GM19467 (cell line): ENCODE measurements around the gene FAT1.
"Not testable (repeated sequence)": the region's sequence is repeated elsewhere in the genome, so short reads cannot be mapped to it uniquely, and the experiment has no call there.

Source experiments
- ATAC-seq: cut with Tn5 transposase; IDR thresholded peaks from one replicate; pipeline ENCODE4 v1.9.1; 2021; ENCODE audit warnings: mild to moderate bottlenecking, moderate library complexity; ENCODE audit not compliant: unreplicated experiment

Gene FAT1, protein sequence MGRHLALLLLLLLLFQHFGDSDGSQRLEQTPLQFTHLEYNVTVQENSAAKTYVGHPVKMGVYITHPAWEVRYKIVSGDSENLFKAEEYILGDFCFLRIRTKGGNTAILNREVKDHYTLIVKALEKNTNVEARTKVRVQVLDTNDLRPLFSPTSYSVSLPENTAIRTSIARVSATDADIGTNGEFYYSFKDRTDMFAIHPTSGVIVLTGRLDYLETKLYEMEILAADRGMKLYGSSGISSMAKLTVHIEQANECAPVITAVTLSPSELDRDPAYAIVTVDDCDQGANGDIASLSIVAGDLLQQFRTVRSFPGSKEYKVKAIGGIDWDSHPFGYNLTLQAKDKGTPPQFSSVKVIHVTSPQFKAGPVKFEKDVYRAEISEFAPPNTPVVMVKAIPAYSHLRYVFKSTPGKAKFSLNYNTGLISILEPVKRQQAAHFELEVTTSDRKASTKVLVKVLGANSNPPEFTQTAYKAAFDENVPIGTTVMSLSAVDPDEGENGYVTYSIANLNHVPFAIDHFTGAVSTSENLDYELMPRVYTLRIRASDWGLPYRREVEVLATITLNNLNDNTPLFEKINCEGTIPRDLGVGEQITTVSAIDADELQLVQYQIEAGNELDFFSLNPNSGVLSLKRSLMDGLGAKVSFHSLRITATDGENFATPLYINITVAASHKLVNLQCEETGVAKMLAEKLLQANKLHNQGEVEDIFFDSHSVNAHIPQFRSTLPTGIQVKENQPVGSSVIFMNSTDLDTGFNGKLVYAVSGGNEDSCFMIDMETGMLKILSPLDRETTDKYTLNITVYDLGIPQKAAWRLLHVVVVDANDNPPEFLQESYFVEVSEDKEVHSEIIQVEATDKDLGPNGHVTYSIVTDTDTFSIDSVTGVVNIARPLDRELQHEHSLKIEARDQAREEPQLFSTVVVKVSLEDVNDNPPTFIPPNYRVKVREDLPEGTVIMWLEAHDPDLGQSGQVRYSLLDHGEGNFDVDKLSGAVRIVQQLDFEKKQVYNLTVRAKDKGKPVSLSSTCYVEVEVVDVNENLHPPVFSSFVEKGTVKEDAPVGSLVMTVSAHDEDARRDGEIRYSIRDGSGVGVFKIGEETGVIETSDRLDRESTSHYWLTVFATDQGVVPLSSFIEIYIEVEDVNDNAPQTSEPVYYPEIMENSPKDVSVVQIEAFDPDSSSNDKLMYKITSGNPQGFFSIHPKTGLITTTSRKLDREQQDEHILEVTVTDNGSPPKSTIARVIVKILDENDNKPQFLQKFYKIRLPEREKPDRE (N-terminal part only)

GRCh38 chr4:186723292-186724057 is at the start of gene FAT1:
FAT1 (minus strand) TSS chr4:186723856; CDS start chr4:186709827, 14,029 bp downstream.
- no peak for ATAC-seq

DNA sequence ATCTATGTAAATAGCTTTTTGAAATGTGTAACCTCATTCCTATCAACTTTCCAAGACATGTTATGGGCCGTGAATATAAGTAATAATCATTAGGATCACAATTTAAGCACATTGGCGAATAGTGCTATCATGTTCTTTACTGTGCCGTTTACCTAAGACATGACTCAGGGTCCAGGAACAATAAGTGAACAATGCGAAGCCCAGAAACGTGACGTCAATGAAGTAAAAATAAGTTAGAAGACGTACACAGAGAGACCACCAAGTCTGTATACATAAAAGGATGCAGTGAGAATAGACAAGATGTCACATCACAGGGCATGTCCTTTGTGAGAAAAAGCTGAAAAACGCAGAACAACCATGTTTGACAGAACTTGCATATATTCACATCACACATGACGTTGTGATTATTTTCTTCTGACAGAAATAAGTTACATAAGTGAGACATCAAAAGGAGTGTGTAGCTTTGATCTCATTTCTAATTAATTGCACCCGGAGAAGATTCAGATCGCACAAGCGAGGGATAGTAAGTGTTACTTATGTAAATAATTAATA is 49.4 kb upstream of the FAT1 start:
- ATAC-seq = no peak

GRCh38 chr4:186771624-186772023 is 48.0 kb upstream of the FAT1 start:
- no peak for ATAC-seq

- ATAC-seq = no peak
These were observed 47.0 kb upstream of the FAT1 start for GRCh38 chr4:186770481-186771175.

DNA sequence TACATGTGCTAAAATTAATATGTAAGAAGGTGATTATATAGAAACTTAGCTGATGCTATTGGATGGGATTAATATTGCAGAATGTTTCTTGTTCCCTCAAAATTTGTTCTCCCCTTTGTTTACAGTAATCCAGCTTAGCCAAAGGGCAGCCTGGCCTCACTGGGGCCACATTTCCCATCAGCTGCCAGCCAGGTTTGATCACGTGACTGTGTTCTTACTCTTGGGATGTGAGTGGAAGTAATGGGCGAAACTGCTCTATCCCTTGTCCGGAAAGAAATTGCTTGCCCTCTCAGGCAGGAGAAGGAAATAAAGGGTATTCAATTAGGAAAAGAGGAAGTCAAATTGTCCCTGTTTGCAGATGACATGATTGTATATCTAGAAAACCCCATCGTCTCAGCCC is 44.1 kb upstream of the FAT1 start:
- no peak for ATAC-seq

DNA sequence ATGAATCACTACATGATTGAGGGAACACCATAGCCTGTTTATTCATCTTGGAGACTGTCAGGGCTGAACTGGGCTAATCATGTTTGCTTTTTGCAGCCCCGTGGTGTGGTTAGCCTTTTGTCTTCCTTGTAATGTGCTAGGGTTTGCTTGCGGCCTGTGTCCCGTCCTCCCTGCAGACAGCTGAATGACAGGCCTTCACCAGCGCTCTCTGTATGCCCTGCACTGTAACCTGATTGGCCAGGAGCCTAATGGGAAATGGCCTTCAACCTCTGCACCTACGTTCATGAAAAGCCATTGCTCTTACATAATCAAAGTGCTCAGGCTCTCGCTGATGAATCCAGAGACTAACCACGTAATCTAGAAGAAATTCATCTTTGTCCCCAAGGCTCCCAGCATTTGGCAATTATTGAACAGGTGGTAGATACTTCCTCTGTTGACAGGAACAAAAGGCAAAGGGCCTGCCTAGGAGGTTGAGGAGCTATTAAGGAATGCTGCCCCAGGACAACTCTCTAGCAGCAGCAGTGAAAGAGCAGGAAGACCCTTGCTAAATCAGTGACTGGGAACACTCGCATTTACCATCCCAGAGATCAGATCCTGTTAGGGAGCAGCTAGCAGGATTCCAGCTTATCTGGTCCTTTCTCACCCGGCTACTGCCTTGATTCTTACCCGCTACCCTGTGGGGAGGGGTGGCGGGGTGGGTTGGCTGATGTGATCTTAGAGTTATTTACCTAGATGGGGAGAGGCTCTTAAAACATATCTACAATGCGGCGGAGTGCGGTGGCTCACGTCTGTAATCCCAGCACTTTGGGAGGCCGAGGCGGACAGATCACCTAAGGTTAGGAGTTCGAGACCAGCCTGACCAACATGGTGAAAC is 42.3 kb upstream of the FAT1 start:
- ATAC-seq = no peak

DNA sequence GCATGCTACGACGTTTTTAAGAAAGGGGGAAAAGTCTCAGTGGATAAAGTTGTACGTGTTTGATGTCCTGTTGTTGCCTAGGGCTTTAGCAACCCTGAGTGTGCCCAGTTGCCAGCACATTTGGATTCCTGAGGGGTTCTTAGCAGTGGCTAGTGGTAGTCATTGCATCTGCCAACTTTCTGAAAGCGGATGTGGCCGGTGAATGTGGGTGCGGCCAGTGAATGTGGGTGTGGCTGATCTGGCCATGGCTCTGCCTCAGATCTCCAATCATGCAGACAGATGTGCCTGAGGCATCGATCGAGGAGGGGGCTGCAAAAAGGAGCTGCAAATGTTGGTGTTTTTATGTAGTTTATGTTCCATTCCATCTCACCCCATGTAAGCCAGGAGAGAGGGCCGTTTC is 41.5 kb upstream of the FAT1 start:
- no peak for ATAC-seq

GRCh38 chr4:186764457-186764856 is 40.8 kb upstream of the FAT1 start:
- no peak for ATAC-seq

DNA sequence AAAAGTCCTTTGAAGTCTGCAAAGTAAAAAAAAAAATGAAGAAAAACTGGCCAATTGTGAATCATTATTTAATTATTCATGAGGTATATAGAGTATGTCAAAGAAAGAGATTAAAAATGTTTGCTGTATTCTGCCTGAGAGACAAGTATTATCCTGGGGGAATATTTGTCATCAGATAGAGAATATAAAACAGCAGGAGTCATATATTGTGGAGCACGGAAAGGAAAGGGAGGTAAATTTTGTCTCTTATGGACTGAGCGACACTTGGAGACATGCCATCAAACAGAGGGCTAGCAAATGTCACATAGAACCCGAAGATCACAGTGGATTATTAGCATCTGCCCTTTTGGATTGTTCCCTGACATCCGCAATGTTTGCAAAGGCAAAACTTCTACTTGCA is 39.2 kb upstream of the FAT1 start:
- no peak for ATAC-seq

DNA sequence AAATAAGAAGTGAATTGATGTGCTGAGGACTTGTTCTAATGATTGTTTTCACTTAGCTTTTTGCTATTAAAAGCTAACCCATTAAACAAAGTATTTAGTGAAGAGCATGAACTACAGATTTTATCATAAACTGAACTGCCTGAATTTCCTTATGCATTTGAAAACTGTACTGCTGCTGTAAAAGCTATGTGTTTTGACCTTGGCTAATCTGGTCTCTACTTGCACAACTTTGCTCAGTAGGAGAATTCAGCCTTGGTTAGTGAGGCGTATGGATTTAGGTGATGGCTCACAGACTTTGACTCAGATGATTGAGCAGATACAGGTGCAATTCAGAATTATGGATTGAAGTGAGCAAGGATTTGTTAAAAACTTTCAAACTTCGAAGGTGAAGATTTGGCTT is 38.7 kb upstream of the FAT1 start:
- no peak for ATAC-seq

DNA sequence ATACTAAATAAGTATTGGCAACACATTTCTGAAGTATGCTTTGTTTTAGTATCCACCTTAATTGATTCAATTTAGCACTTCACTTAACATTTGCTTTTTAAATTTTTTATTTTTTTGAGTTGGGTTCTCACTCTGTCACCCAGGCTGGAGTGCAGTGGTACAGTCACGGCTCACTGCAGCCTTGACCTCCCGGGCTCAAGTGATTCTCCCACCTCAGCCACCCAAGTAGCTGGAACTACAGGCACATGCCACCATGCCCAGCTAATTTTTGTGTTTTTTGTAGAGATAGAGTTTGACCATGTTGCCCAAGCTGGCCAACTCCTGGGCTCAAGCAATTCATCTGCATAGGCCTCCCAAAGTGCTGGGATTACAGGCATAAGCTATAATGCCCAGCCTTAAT is 38.3 kb upstream of the FAT1 start:
- ATAC-seq = not testable (repeated sequence)

GRCh38 chr4:186761393-186761792 is 37.7 kb upstream of the FAT1 start:
- ATAC-seq = no peak

DNA sequence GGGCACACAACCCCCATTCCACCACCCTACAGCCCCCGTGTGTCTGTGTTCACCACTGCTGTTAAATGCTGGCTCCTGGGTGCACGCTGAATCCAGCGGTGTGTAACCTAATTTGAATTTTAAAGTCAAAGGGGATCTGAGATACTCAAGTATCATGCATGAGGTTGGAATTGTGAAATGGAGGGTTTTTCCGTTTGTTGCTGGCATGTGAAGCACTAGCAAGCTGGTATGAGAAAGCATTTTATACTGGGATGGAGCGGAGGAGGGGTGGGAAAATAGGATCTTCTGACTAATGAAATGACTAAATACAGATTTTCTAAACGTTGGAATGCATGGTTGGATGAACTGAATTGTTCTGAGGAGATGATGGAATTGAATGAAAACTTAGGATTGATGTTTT is 36.9 kb upstream of the FAT1 start:
- no peak for ATAC-seq

DNA sequence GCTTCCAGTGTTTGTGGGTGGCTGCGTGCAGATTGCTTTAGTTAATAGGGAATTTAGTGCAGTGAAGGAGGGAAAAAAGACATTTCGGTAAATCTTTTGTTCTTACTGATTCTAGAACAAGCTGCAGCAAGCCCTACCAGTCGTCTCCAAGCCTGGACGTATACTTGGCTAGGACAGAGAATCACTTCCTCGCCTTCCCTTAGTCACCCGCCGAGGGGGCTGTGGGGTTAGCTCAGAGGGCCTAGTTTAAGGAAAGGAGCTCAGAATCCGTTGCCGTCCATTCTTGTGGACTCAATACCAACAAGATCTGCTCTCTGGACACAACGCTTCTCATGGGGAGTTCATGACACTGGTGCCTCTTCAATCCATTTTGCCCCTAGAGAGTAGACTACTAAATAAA is 36.3 kb upstream of the FAT1 start:
- ATAC-seq = no peak

DNA sequence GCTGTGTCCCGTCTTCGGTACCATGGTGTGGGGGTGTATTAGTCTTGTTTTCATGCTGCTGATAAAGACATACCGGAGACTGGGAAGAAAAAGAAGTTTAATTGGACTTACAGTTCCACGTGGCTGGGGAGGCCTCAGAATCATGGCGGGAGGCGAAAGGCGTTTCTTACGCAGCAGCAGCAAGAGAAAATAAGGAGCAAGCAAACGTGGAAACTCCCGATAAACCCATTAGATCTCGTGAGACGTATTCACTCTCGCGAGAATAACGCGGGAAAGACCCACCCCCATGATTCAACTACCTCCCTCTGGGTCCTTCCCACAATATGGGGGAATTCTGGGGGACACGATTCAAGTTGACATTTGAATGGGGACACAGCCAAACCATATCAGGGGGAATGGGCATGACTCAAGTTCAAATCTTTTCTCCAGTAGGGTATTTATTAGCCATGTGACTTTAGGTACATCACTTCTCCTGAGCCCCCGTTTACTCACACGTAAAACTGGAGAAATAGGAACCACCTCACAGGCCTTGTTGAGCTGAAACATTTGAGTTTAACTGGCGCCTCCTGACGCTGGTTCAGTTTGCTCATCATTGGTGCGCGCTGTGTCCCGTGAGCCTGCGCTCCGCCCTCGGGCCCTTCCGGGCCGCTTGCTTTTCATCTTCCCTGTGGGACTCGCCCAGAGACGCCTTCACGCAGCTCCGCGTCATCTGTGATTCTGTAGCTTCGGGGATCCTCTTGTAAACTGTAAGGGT is 35.5 kb upstream of the FAT1 start:
- no peak for ATAC-seq

DNA sequence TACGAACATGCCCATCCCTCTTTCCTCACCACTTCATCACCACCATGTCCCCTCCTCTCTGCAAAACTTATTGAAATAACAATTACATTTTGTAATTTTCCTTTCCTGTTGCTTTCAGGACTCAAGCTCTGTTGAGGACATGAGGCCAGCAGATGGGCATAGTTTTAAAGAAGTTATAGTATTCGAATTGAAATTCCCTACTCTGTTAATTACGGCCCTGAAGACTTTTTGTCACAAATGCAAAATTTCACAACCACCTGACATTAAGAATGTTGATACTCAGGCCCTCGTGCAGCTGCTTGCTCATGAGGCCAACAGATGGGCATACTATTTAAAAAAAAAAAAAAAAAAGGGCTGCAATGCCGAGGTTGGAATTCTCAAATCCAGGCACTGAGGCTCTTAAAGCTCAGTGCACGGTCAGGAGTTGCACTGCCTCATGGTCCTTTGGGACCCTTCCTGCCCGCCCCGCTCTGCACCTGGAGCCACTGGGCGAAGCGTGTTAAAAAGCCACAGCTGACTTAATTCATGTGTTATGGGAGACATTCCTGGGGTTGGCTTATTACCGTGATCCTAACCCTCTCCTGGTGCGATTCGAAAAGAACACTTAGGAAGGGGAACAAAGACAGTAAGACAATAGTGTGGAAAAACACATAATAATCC is 34.2 kb upstream of the FAT1 start:
- no peak for ATAC-seq

DNA sequence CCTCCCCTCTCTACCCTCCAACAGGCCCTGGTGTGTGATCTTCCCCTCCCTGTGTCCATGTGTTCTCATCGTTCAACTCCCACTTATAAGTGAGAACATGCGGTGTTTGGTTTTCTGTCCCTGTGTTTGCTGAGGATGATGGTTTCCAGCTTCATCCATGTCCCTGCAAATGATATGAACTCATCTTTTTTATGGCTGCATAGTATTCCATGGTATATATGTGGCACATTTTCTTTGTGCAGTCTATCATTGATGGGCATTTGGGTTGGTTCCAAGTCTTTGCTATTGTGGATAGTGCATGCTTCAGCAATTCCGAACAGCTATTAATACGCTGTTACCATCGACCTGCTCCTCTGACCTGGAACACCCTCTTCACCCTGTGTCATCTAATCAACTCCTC is 32.9 kb upstream of the FAT1 start:
- ATAC-seq = not testable (repeated sequence)
